HG02588 (cell line): Measurements from ENCODE around the gene PSMA5.
A peak's percentile ranks its signal among the peaks of the same experiment; 100 is the strongest.
"Not testable (repeated sequence)": the region's sequence is repeated elsewhere in the genome, so short reads cannot be mapped to it uniquely, and the experiment has no call there.

Source experiments
- ATAC-seq: cut with Tn5 transposase; IDR thresholded peaks from one replicate; pipeline ENCODE4 v1.9.1; 2021; ENCODE audit warnings: mild to moderate bottlenecking, moderate library complexity; ENCODE audit not compliant: unreplicated experiment

Gene PSMA5

DNA sequence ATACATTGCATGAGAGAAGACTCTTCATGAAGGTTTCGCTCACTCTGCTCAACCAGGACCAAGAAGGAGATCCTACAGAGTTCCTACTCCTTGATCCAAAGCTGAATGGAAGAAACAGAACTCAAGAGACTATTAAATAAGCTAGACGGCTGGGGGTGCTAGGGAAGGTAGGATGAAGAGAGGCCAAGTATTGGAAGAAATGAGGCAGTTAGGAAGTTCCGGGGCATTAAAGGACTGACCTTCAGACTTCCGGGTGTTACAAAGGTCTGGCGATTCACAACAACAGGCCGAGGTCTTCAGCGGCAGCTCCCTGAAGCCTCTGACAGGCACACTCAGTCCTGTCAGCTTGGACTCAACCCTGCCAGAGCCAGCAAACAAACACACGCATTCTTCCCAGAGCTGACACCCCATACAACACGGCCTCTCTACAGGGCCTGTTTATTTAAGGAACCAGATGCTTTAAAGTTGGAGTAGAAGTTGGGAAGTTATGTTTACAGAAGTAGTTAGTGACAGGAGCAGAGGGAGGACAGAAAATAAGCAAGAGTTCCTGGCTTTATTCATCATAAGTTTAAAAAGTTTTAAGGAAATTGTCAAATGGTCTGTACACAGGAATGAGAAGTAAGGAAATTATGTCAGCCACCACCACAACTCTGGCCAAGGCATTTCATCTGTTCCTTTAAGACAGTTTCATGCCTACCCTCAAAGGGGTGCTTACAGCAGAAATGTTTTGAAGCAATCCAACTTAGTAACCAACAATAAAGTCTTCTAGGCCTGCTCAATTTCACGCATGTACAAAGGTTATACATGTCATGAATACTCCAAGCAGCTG lies 33.2 kb downstream of the PSMA5 start:
- no peak for ATAC-seq

DNA sequence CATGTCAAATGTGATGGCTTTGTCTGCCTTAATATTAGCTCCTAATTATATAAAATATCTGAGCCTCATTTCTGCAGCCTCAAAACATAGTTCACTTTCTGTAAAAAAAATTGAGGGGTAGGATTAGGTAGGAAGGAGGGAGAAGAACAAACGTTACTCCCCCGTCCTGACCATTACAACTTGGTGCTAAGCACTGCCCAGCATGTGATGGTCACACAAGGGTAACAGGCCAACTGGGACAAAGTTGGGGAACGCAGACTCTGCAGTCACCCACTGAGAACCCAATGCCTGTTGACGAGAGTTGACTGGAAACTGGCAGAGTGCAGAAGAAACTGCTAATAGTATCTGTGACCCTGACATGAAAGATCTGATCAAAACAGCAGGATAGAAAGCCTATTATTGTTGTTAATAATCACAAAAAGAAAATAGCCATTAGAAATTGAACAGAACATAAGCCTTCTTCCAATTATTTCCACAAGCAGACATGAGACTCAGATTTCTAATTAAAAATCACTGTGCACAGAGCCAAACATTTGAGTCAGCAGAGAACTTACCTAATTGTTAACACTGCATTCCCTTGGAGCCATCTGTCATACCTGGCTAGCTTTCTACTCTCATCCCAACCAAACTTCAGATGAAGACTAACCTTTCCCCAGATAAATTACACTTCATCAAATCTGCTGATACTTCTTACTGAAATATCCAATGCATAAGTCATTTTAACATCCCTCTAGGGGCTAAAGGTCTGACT lies 34.0 kb downstream of the PSMA5 start:
- ATAC-seq, result peak; percentile 21

DNA sequence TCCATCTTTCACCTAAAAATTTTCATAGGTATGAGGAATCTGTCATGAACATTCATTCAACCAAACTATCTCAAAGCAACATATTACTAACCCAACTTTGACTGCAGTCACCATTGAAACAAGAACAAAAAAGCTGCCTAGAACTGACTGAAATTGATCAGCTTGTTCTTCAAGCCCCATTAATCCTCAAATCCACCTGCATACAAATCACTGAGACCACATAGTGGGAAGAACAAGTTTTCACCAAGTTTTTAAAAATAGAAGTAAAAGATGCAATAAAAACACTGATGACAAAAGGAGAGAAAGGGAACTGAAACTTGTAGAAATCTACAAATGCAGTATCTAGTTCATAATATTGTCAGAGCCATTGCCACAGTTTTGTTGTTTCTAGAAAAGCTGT lies 34.6 kb downstream of the PSMA5 start:
- ATAC-seq, result peak; percentile 85

DNA sequence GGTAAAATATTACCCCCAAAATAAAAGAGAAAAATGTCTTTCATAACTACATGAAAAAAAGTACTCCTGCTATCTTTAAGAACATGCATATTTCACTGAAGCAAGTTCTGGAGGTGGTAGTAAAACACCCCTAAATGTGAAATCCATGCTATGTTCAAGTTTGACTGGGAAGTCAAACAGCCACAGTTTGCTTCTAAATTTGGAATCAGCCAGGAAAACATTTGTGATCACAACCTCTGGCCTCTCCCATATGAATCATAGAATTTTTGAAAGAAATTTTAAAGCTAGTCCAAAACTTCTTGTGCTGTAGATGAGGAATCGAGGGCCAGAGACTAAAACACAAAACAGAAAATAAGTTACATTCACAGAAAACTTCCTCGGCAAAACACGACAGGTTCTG lies 35.1 kb downstream of the PSMA5 start:
- ATAC-seq, result no peak

DNA sequence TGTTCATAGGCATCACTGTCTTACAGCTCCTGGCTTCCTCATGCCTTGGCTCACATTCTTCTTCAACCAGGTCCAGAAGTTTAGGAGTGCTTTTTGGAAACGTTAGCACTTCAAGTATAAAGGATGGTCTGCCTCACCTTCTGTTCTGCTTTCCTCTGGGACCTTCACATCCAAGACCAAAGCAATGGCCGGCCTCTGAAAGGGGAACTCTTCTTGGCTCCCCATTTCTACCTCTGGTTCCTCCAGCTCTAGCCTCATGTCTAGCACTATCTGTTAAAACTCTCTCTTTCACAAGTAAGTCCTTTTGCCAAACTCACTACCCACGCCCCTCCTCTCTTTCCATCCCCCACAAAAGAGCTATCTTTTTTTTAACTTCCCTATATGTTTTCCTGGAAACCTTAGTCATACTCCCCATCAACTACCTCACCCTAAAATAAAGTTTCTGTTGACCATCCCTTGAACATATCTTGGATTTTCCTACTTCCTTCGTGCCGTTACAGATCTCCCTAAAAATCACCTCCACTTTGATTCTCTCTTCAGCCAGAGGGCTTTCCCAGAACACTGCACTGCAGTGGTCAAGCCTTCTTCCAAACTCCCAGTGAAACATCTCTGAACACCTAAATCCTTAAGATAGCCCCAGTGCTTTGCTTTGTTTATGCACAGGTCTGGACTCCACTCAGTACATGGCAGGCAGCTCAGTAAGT lies 36.5 kb downstream of the PSMA5 start:
- ATAC-seq, result no peak

DNA sequence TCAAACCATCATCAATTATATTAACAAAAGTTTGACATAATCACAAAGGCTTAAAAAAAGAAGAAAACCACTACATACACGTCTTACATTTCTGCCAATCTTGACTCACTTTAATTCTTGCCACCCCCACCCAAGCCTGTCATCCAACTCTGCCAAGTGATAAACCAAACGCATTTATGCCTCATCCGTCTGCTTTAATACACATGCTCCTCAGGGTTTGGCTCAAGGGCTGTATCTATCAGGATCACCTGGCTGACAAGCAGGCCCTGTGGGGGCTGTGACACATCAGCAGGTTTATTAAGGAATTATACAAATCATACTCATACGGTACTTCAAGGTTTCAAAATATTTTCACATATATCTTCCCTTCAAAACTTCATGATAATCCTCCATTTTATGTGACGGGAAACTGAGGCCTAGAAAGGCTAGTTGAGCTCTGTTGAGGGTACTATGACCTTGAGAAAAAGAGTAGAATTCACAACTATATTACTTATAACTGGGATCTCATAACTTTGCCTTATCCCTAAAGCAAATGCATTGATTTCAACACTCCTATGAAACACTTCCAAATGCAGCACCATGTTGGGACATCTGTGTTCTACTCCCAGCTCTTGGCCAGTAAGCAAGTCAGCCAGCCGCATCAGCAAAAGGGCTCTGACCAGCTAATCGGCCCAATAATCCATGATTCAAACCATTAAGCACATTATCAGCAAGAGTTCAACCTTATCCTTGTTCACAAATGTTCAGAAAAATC lies 37.2 kb downstream of the PSMA5 start:
- no peak for ATAC-seq

DNA sequence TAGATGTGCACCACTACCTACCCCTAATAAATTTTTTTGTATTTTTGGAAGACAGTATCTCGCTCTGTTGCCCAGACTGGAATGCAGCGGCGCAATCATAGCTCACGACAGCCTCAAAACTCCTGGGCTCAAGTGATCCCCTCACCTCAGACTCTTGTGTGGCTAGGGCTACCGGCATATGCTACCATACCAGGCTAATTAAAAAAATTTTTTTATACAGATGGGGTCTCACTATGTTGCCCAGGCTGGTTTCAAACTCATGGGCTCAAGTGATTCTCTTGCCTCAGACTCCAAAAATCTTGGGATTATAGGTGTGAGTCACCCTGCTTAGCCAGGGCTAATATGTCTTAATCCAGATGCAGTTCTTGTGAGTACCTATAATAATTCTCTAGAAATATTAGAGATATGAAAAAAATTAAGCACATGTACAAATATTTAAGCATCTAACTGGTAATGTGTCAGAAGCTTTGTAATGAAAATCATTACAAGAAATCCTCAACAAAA lies 38.0 kb downstream of the PSMA5 start:
- ATAC-seq, result no peak

DNA sequence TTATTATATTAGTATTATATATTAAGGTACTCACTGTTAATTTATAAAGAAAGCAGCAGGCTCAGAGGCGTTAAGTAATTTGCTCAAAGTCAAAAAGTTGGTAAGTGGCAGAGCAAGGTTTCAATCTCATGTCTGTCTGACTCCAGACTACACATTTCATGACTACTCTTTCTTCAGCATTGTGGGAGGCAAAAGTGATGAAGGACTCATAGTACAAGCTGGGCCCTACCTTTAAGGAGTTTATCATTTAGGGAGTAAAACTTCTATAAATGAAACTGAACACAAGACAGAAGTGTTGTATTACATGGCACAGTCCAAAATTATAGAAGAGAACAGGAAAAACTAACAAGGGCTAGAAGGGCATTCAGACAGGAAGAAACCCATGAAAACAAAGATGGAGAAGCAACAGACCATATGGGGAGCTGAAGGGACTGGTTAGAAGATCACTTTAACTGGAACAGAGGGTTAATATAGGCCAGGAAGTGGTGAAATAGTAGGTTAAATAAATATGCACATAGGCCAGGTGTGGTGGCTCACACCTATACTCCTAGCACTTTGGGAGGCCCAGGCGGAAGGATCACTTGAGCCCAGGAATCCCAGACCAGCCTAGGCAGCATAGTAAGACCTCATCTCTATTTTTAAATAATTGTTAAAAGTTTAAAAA lies 40.1 kb downstream of the PSMA5 start:
- ATAC-seq, result no peak

DNA sequence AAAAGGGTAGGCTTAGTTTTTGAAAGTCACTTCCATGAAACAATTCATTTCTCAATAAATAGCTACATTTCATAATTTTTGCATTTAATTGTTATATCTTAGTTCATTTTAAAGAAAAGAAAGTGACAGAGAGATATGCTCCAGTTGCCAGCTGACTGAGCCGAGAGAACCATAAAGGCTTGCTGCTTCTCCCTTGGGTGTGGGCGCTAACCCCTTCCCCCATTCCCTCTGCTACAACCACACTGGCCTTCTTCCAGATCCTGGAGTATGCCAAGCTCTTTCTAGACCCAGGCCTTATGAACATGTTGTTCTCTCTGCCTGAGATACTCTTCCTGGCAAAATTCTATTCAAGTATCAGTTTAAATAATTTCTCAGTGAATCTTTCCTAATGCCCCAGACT lies 40.8 kb downstream of the PSMA5 start:
- no peak for ATAC-seq

DNA sequence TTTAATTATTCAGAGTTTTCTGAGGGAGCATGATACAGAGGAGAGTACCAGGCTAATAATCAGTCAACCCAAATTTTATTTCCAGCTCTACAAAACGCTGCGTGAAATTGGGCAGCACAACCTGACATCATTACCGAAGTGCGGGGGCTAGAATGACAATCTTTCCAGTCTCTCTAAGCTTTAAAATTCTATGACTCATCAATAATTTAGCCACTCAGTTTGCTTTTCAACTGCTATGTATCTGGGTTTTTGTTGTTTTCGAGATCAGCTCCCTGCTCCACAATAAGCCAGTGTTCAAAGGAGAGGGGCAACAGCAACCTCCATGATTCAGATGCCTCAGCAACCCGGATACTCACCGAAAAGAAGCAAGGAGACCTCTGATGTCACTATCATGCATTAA lies 42.4 kb downstream of the PSMA5 start:
- no peak for ATAC-seq

DNA sequence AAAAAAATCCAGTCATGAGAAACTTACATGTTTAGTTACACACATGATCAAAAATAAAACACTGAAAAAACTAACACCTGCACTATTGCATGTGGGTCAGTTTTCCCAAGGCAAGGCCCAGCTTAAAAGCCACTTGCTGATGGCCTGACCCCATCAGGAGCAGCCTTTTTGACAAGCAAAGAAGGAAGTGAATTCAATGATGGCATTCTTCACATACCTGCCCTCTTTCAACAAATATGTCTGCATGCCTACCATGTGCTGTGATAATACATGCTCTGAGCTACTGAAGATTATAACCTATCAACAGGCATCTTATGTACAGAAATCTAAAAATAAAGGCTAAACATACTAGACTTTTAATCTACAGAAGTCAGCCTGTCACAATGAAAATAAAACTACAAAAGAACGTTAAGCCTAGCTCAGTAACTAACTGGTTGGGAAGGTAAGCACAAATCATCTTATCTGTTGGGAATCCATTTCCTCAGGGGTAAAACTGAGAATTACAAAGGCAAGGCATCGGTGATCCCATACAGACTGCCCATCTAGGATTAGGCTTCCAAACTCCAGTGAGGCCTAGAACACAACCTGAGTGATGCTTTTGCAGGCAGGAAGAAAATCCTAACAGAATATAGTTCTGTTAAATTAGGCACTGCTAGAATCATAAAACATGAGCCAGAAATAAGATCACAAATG lies 43.0 kb downstream of the PSMA5 start:
- no peak for ATAC-seq

DNA sequence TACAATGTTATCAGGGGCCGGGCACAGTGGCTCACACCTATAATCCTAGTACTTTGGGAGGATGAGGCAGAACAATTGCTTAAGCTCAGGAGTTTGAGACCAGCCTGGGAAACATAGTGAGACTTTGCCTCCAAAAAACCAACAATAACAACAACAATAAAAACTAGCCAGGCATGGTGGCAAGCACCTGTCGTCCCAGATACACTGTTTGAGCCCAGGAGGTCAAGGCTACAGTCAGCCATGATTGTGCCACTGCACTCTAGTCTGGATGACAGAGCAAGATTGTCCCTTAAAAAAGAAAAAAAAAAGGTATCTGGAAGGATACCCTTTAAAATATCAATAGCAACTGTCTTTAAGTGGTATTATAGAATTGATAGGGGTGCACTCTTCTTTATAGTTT lies 44.7 kb downstream of the PSMA5 start:
- ATAC-seq, result no peak

DNA sequence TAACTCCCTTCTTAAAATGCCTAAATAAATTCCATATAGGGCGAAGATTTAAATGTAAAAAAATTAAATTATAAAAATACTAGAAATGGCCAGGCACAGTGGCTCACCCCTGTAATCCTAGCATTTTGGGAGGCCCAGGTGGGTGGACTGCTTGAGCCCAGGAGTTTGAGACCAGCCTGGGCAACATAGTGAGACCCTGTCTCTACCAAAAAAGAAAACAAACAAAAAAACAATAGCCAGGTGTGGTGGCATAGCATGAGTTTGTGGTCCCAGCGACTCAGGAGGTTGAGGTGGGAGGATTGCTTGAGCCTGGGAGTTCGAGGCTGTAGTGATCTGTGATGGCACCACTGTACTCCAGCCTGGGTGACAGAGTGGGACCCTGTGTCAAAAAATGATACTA lies 46.3 kb downstream of the PSMA5 start:
- no peak for ATAC-seq

DNA sequence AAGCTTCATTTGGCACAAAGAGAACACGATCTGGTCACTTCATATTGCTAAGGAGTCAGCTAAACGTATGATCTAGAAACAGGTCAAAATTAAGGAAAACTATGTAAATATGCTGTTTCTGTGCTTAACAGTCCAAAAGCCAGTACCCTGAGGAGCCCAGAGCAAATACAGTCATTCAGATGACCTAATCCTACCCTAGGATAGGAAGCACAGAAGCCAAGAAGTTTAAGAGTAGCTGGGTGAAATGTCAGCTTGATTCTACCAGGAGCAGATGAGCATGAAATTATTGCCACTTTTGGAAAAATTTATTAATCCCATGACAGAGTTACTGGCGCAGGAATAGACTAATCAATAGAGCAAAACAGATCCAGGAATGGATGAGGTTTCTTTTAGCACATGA lies 46.8 kb downstream of the PSMA5 start:
- no peak for ATAC-seq

DNA sequence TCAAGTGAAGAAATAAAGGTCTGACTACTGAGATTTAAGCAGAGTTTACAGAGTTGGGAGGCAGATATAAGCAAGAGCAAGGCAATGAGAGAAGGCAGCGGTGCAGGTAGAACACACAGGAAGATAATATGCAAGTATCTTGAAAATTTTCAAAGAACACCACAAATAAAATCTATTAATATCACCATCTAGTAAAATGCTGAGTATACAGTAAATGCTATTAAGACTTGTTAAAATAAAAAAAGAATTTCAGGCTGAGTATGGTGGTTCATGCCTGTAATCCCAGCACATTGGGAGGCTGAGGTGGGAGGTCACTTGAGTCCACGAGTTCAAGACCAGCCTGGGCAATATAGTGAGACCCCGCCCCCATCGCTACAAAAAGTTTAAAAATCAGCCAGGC lies 48.5 kb downstream of the PSMA5 start:
- no peak for ATAC-seq

DNA sequence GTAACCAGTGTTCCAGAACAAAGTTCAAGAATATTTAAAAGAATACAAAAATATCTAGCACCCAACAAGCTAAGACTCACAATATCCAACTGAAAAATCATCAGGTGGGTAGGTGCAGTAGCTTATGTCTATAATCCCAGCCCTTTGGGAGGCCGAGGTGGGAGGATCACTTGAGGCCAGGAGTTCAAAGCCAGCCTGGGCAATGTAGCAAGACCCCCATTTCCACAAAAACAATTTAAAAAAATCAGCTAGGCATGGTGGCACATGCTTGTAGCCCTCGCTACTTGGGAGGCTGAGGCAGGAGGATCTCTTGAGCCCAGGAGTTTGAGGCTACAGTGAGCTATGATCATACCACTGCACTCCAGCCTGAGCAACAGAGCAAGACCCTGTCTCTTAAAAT lies 52.6 kb downstream of the PSMA5 start:
- ATAC-seq, result not testable (repeated sequence)

DNA sequence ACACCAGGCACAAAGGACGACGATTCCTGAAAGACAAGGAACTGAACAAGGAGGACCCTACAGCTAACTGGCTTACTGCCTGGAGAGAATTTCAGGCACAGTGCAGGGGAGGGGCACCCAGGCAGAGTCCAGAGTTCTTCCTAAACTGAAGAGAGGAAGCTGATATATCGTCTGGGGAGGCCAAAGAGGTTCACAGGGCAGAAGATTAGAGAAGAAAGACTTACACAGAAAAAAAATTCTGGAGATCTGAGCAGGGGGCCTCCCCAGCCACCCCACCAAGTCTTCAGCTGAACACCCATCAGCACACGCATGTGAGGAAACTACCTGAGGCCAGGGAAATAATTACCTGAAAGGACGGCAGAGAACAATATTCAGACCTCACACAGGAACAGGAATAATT lies 53.1 kb downstream of the PSMA5 start:
- ATAC-seq, result no peak

DNA sequence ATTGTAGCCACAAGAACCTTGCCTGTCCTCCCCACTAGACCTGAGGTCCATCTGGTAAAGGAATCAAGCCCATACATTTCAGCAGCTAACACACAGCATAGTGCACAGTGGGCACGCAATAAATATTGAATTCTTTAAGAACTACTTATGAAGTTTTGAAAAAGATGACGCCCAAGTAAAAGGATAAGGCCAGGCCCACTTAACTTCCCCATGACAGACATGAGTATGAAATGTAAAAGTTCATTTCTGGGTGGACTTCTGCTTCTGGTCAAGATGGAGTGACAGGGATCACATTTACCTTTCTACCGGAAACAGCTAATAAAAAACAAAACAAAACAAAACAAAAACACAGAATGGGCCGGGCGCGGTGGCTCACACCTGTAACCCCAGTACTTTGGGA lies 54.0 kb downstream of the PSMA5 start:
- no peak for ATAC-seq

DNA sequence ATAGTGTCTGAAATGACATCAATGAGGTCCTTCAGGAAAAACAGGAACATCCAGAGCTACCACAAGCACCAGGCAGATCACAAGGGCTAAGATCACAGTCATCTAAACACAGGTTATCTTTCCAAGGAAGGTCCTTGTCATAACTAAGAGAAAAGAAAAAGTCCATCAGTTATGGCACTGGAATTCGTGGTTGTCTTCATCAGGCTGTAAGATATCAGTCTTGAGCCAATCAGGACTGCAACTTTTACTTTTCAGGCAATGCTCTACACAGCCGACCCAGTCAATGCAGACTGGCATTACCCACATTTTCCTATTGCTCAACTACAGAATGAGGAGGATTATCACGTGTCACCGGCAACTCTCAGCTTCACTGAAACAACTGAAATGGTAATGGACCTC lies 54.9 kb downstream of the PSMA5 start:
- ATAC-seq, result no peak
